ENCODE measurements around the gene NKIRAS2. TPM values are rescaled to one million over a fixed set of nuclear protein-coding genes. Genes with fewer than 3 reads are reported as not detected.

The NKIRAS2 gene
- total RNA-seq, 2 donors from 2014 or later: 18.6 to 24.3 TPM

GRCh38 chr17:41984454-41984853 is 35.4 kb upstream of the NKIRAS2 start:
- no peaks in the 10 kb centered on the region for H3K27me3 Mint-ChIP-seq (ENCODE audit: low read depth)
- H3K4me3 Mint-ChIP-seq: no peak overlapping the region
- ATAC-seq (replicated peaks in 1 of 2) (no peak), DNase-seq (no peak)
- H3K27ac Mint-ChIP-seq: no peak overlapping the region
- no peaks in the 10 kb centered on the region for H3K9me3 Mint-ChIP-seq
- peaks cover 12 to 47% of the 10 kb centered on the region in 2 donors for H3K36me3 Mint-ChIP-seq (ENCODE audit: insufficient read depth in 2 of 2)
- peaks cover 16% of the 10 kb centered on the region for H3K4me1 Mint-ChIP-seq (ENCODE audit: low read depth)

- Mint-ChIP-seq H3K4me1 (ENCODE audit: low read depth) (peaks cover 16% of the 10 kb centered on the region), H3K27ac (no peak overlapping the region), H3K9me3 (no peaks in the 10 kb centered on the region), H3K4me3 (no peak overlapping the region), H3K36me3 (ENCODE audit: insufficient read depth in 2 of 2) (peaks cover 9 to 43% of the 10 kb centered on the region in 2 donors), H3K27me3 (ENCODE audit: low read depth) (no peaks in the 10 kb centered on the region)
- no peak for DNase-seq
- ATAC-seq (replicated peaks in 1 of 2): no peak
Measured at GRCh38 chr17:41985919-41986318, 34.0 kb upstream of the NKIRAS2 start.

GRCh38 chr17:41986634-41987033 is 33.3 kb upstream of the NKIRAS2 start:
- DNase-seq: no peak
- Mint-ChIP-seq H3K27me3 (ENCODE audit: low read depth) (no peaks in the 10 kb centered on the region), H3K4me1 (ENCODE audit: low read depth) (peaks cover 16% of the 10 kb centered on the region), H3K4me3 (no peak overlapping the region), H3K9me3 (no peaks in the 10 kb centered on the region), H3K36me3 (ENCODE audit: insufficient read depth in 2 of 2) (peaks cover 9 to 36% of the 10 kb centered on the region in 2 donors), H3K27ac (peak overlapping the region; percentile 94)
- ATAC-seq (replicated peaks in 1 of 2): no peak

- ATAC-seq (replicated peaks in 1 of 2) (peak; percentile 95 to 96), DNase-seq (peak; percentile 28 to 45)
- Mint-ChIP-seq H3K27ac (peak overlapping the region; percentile 94), H3K4me3 (peak overlapping the region; percentile 5 to 10), H3K36me3 (ENCODE audit: insufficient read depth in 2 of 2) (peaks cover 6 to 30% of the 10 kb centered on the region in 2 donors), H3K9me3 (no peaks in the 10 kb centered on the region), H3K4me1 (ENCODE audit: low read depth) (peaks cover 16% of the 10 kb centered on the region), H3K27me3 (ENCODE audit: low read depth) (no peaks in the 10 kb centered on the region)
Measured at GRCh38 chr17:41987642-41988041, 32.2 kb upstream of the NKIRAS2 start.

- Mint-ChIP-seq H3K27me3 (ENCODE audit: low read depth) (no peaks in the 10 kb centered on the region), H3K9me3 (no peaks in the 10 kb centered on the region), H3K4me3 (peak overlapping the region in 1 of 2 donors; percentile 25), H3K36me3 (ENCODE audit: insufficient read depth in 2 of 2) (peaks cover 5 to 31% of the 10 kb centered on the region in 2 donors), H3K27ac (peak overlapping the region; percentile 94), H3K4me1 (ENCODE audit: low read depth) (peaks cover 16% of the 10 kb centered on the region)
- ATAC-seq (replicated peaks in 1 of 2): no peak
- no peak for DNase-seq
Measured at GRCh38 chr17:41988418-41988817, 31.5 kb upstream of the NKIRAS2 start.

- peaks cover 1 to 34% of the 10 kb centered on the region in 2 donors for H3K36me3 Mint-ChIP-seq (ENCODE audit: insufficient read depth in 2 of 2)
- no peaks in the 10 kb centered on the region for H3K27me3 Mint-ChIP-seq (ENCODE audit: low read depth)
Measured at GRCh38 chr17:41989702-41990419, 30.0 kb upstream of the NKIRAS2 start.

GRCh38 chr17:41992576-41992975 is 27.3 kb upstream of the NKIRAS2 start:
- Mint-ChIP-seq H3K4me1 (ENCODE audit: low read depth) (peaks cover 23% of the 10 kb centered on the region), H3K27ac (no peak overlapping the region), H3K36me3 (ENCODE audit: insufficient read depth in 2 of 2) (peaks cover 9 to 34% of the 10 kb centered on the region in 2 donors), H3K27me3 (ENCODE audit: low read depth) (no peaks in the 10 kb centered on the region), H3K9me3 (no peaks in the 10 kb centered on the region), H3K4me3 (no peak overlapping the region)
- no peak for ATAC-seq (replicated peaks in 1 of 2)
- no peak for DNase-seq

More at GRCh38 chr17:41989702-41990419, 30.0 kb upstream of the NKIRAS2 start:
- Mint-ChIP-seq H3K4me1 (ENCODE audit: low read depth) (peaks cover 16% of the 10 kb centered on the region), H3K27ac (peak overlapping the region; percentile 38), H3K9me3 (no peaks in the 10 kb centered on the region), H3K4me3 (no peak overlapping the region)
- no peak for DNase-seq
- ATAC-seq (replicated peaks in 1 of 2): no peak

- peak overlapping the region; percentile 38 for H3K27ac Mint-ChIP-seq
- peaks cover 8 to 33% of the 10 kb centered on the region in 2 donors for H3K36me3 Mint-ChIP-seq (ENCODE audit: insufficient read depth in 2 of 2)
- peaks cover 13% of the 10 kb centered on the region for H3K4me1 Mint-ChIP-seq (ENCODE audit: low read depth)
- no peaks in the 10 kb centered on the region for H3K27me3 Mint-ChIP-seq (ENCODE audit: low read depth)
- DNase-seq (no peak), ATAC-seq (replicated peaks in 1 of 2) (no peak)
- H3K9me3 Mint-ChIP-seq: no peaks in the 10 kb centered on the region
- no peak overlapping the region for H3K4me3 Mint-ChIP-seq
Measured at GRCh38 chr17:41996855-41997164, 23.1 kb upstream of the NKIRAS2 start.

GRCh38 chr17:41998497-41998896 is 21.4 kb upstream of the NKIRAS2 start:
- peaks cover 13 to 34% of the 10 kb centered on the region in 2 donors for H3K36me3 Mint-ChIP-seq (ENCODE audit: insufficient read depth in 2 of 2)

GRCh38 chr17:42000413-42001133 is 19.3 kb upstream of the NKIRAS2 start:
- Mint-ChIP-seq H3K4me3 (no peak overlapping the region), H3K9me3 (no peaks in the 10 kb centered on the region), H3K36me3 (ENCODE audit: insufficient read depth in 2 of 2) (peaks cover 13 to 25% of the 10 kb centered on the region in 2 donors), H3K27me3 (ENCODE audit: low read depth) (no peaks in the 10 kb centered on the region), H3K4me1 (ENCODE audit: low read depth) (peaks cover 25% of the 10 kb centered on the region), H3K27ac (peak overlapping the region; percentile 67)
- ATAC-seq (replicated peaks in 1 of 2): no peak
- no peak for DNase-seq

More at GRCh38 chr17:41998497-41998896, 21.4 kb upstream of the NKIRAS2 start:
- Mint-ChIP-seq H3K4me1 (ENCODE audit: low read depth) (peaks cover 22% of the 10 kb centered on the region), H3K27ac (no peak overlapping the region), H3K27me3 (ENCODE audit: low read depth) (no peaks in the 10 kb centered on the region), H3K9me3 (no peaks in the 10 kb centered on the region), H3K4me3 (no peak overlapping the region)
- no peak for ATAC-seq (replicated peaks in 1 of 2)
- no peak for DNase-seq

- Mint-ChIP-seq H3K4me3 (no peak overlapping the region), H3K4me1 (ENCODE audit: low read depth) (peaks cover 19% of the 10 kb centered on the region), H3K36me3 (ENCODE audit: insufficient read depth in 2 of 2) (peaks cover 8 to 15% of the 10 kb centered on the region in 2 donors), H3K27ac (no peak overlapping the region), H3K9me3 (no peaks in the 10 kb centered on the region), H3K27me3 (ENCODE audit: low read depth) (no peaks in the 10 kb centered on the region)
- ATAC-seq (replicated peaks in 1 of 2) (no peak), DNase-seq (no peak)
Measured at GRCh38 chr17:42001729-42002128, 18.2 kb upstream of the NKIRAS2 start.

GRCh38 chr17:42002175-42002791 is 17.6 kb upstream of the NKIRAS2 start:
- no peaks in the 10 kb centered on the region for H3K27me3 Mint-ChIP-seq (ENCODE audit: low read depth)
- H3K9me3 Mint-ChIP-seq: no peaks in the 10 kb centered on the region
- peak overlapping the region; percentile 74 for H3K27ac Mint-ChIP-seq
- H3K4me3 Mint-ChIP-seq: no peak overlapping the region
- ATAC-seq (replicated peaks in 1 of 2) (no peak), DNase-seq (no peak)
- peaks cover 6 to 12% of the 10 kb centered on the region in 2 donors for H3K36me3 Mint-ChIP-seq (ENCODE audit: insufficient read depth in 2 of 2)
- H3K4me1 Mint-ChIP-seq (ENCODE audit: low read depth): peaks cover 14% of the 10 kb centered on the region

GRCh38 chr17:42002792-42003301 is 17.0 kb upstream of the NKIRAS2 start:
- no peaks in the 10 kb centered on the region for H3K9me3 Mint-ChIP-seq
- ATAC-seq (replicated peaks in 1 of 2): no peak
- peaks cover 6 to 12% of the 10 kb centered on the region in 2 donors for H3K36me3 Mint-ChIP-seq (ENCODE audit: insufficient read depth in 2 of 2)
- no peak for DNase-seq
- peak overlapping the region; percentile 74 for H3K27ac Mint-ChIP-seq
- H3K4me3 Mint-ChIP-seq: no peak overlapping the region
- H3K27me3 Mint-ChIP-seq (ENCODE audit: low read depth): no peaks in the 10 kb centered on the region
- peaks cover 13% of the 10 kb centered on the region for H3K4me1 Mint-ChIP-seq (ENCODE audit: low read depth)
